ENCODE measurements around the gene C1orf159. TPM values are rescaled to one million over a fixed set of nuclear protein-coding genes. Genes with fewer than 3 reads are reported as not detected.
A peak's percentile ranks its signal among the peaks of the same experiment; 100 is the strongest.

C1orf159 gene
- total and polyA plus RNA-seq, 2 of the 8 experiments (the other 6 are each of a cell fraction or from before 2014, with no cell fraction given), result 10.0 to 10.9 TPM

GRCh38 chr1:1161683-1162079, 45.8 kb upstream of the C1orf159 start:
- Histone ChIP-seq H3K14ac (ENCODE audit: insufficient read length) (no peak overlapping the region), H3K23me2 (ENCODE audit: low read depth, low read length) (peaks cover 13% of the 10 kb centered on the region; the same call in 1 of the 2 replicates), H3K79me1 (ENCODE audit: low read depth, low read length) (no peaks in the 10 kb centered on the region; the same call in 1 of the 2 replicates), H3K36me3 (ENCODE audit: control insufficient read depth in 2 of 4, insufficient read depth in 4 of 4, low read length in 3 of 4) (no peaks in the 10 kb centered on the region), H2BK5ac (ENCODE audit: low read depth, low read length) (no peak overlapping the region; the same call in 1 of the 2 replicates), H2AFZ (ENCODE audit: low read length) (no peak overlapping the region), H3K27ac (ENCODE audit: low read depth, low read length) (no peak overlapping the region), H3K4me1 (replicated peaks in 1 of 4; ENCODE audit: control insufficient read depth in 3 of 4, insufficient read depth in 4 of 4, low read length in 3 of 4) (peaks cover 0 to 45% (median 33%) of the 10 kb centered on the region in 4 experiments; a peak in 6 of 7 replicates), H3K18ac (ENCODE audit: extremely low read depth, low read length) (peak overlapping the region; percentile 60; the same call in 1 of the 2 replicates), H4K20me1 (replicated peaks in 1 of 2; ENCODE audit: control insufficient read depth in 1 of 2, insufficient read depth in 2 of 2, low read length in 2 of 2) (no peaks in the 10 kb centered on the region), H2BK15ac (ENCODE audit: low read length) (no peak overlapping the region), H3K27me3 (replicated peaks in 1 of 4; ENCODE audit: control insufficient read depth in 3 of 4, extremely low read depth in 1 of 4, insufficient read depth in 3 of 4, low read length in 3 of 4) (no peaks in the 10 kb centered on the region), H4K91ac (replicated peaks; ENCODE audit: insufficient read length, low read length) (no peak overlapping the region), H2BK20ac (ENCODE audit: low read length) (no peak overlapping the region), H3K4me3 (ENCODE audit: extremely low read depth in 1 of 4, insufficient read depth in 2 of 4, low read depth in 3 of 4, low read length in 4 of 4) (no peak overlapping the region), H3K4ac (replicated peaks; ENCODE audit: insufficient read length, low read depth, low read length) (no peak overlapping the region), H3K56ac (replicated peaks; ENCODE audit: insufficient read length, low read depth, low read length) (no peak overlapping the region), H2BK120ac (replicated peaks; ENCODE audit: low read depth, low read length) (no peak overlapping the region), H2BK12ac (ENCODE audit: low read depth, low read length) (no peak overlapping the region; the same call in 1 of the 2 replicates), H3K23ac (ENCODE audit: insufficient read length) (no peak overlapping the region), H3K4me2 (ENCODE audit: insufficient read depth in 1 of 2, low read depth in 2 of 2, low read length in 2 of 2) (no peak overlapping the region), H4K5ac (ENCODE audit: insufficient read length, low read depth, low read length) (no peak overlapping the region), H3K9me3 (ENCODE audit: insufficient read depth in 2 of 2, low read depth in 1 of 2, low read length in 1 of 2) (no peaks in the 10 kb centered on the region), H3K9ac (replicated peaks in 1 of 4; ENCODE audit: extremely low read depth in 1 of 4, low read depth in 3 of 4, low read length in 3 of 4) (no peak overlapping the region), H2AK5ac (ENCODE audit: low read depth, low read length) (no peak overlapping the region), H4K8ac (ENCODE audit: extremely low read depth, insufficient read depth, low read length) (0 out of 2 replicates have a peak overlapping the region, but pooled peaks have one; percentile 40), H3K79me2 (ENCODE audit: control insufficient read depth in 1 of 2, insufficient read depth in 2 of 2, low read length in 2 of 2) (no peaks in the 10 kb centered on the region; a peak in 2 of 4 replicates)
- no peak for TF ChIP-seq RNF2 (IDR thresholded peaks at IDR 0.05; ENCODE audit: borderline replicate concordance, low read depth, low read length, missing control alignments, poor library complexity, severe bottlenecking)
- TF ChIP-seq RXRA (IDR thresholded peaks at IDR 0.05; ENCODE audit: insufficient read depth, low read depth, low read length), result no peak
- TF ChIP-seq TCF12 (IDR thresholded peaks at IDR 0.05; ENCODE audit: low read depth, low read length), result no peak
- no peak for TF ChIP-seq CBX5 (IDR thresholded peaks at IDR 0.05; ENCODE audit: low read depth, low read length)
- FAIRE-seq, result no peak
- ChIA-PET POLR2A (ENCODE audit: partially characterized antibody) (interaction anchor here (0.8 to 2.0 kb wide), 6 partner anchors 14 to 69 kb away, joined by 3 to 4 read pairs (median 3); partner anchors contain the start of gene SDF4), CTCF (ENCODE audit: partially characterized antibody) (interaction anchor here (0.8 to 2.2 kb wide), 6 partner anchors 23 to 130 kb away, joined by 3 to 10 read pairs (median 4); no protein-coding TSS in a partner anchor)
- WGBS, 2 experiments (ENCODE audit: extremely low coverage in 1 of 2, insufficient coverage in 1 of 2, insufficient read length in 1 of 2, insufficient replicate concordance in 2 of 2, low coverage in 1 of 2, low lambda C conversion rate in 2 of 2, missing lambda C conversion rate in 1 of 2), result 88% methylated on average over 12 of the region's 17 CpGs; no CpG with 5 or more reads in 1 of the 2 experiments
- DNase-seq (ENCODE audit: low read depth in 1 of 2, low spot score in 2 of 2), result no peak

Measured in H1 (cell line).